Fibroblast of mammary gland (primary cell): ENCODE data around the gene SIRT3.
"Not testable (repeated sequence)": the region's sequence is repeated elsewhere in the genome, so short reads cannot be mapped to it uniquely, and the experiment has no call there.

Experiments used
- DNase-seq: peaks from one replicate; pipeline ENCODE4 v3.0.0-alpha.2; 2010; ENCODE audit warnings: low read depth
- H3K4me3 ChIP-seq: 2 replicates; pipeline ENCODE4 v1.5.1; 2011; ENCODE audit warnings: low read depth, mild to moderate bottlenecking, low read length, moderate library complexity; ENCODE audit not compliant: control insufficient read depth
- CTCF ChIP-seq: conservative IDR thresholded peaks from 2 replicates; pipeline ENCODE4 v1.5.1; 2011; ENCODE audit warnings: low read depth, low read length, inconsistent platforms; ENCODE audit not compliant: control insufficient read depth, insufficient read depth

The SIRT3 gene

GRCh38 chr11:198236-198806 lies 37.8 kb downstream of the SIRT3 start:
- DNase-seq, result no peak
- H3K4me3 ChIP-seq, result no peak overlapping the region
- TF ChIP-seq CTCF, result no peak

GRCh38 chr11:197741-198235 lies 38.4 kb downstream of the SIRT3 start:
- DNase-seq, result no peak
- no peak for TF ChIP-seq CTCF
- no peak overlapping the region for H3K4me3 ChIP-seq

GRCh38 chr11:196786-197731 lies 39.1 kb downstream of the SIRT3 start:
- no peak for TF ChIP-seq CTCF
- no peak overlapping the region for H3K4me3 ChIP-seq
- DNase-seq, result no peak

- DNase-seq, H3K4me3 ChIP-seq: not testable (repeated sequence)
Measured at GRCh38 chr11:193481-193880, 42.7 kb downstream of the SIRT3 start.

GRCh38 chr11:192674-193128 lies 43.4 kb downstream of the SIRT3 start, which contains the start of gene SCGB1C1:
SCGB1C1 (plus strand) TSS chr11:193078; CDS start chr11:193100, 22 bp downstream.
- not testable (repeated sequence) for H3K4me3 ChIP-seq, DNase-seq

- H3K4me3 ChIP-seq, DNase-seq: not testable (repeated sequence)
- TF ChIP-seq CTCF, result peak; percentile 27
Measured at GRCh38 chr11:191490-192478, 44.4 kb downstream of the SIRT3 start.

- DNase-seq, H3K4me3 ChIP-seq: not testable (repeated sequence)
Measured at GRCh38 chr11:190546-190945, 45.6 kb downstream of the SIRT3 start.

- DNase-seq, H3K4me3 ChIP-seq: not testable (repeated sequence)
Measured at GRCh38 chr11:189843-190311, 46.3 kb downstream of the SIRT3 start.

GRCh38 chr11:189200-189783 lies 46.9 kb downstream of the SIRT3 start:
- not testable (repeated sequence) for H3K4me3 ChIP-seq
- peak; percentile 20 for DNase-seq

- H3K4me3 ChIP-seq, DNase-seq: not testable (repeated sequence)
Measured at GRCh38 chr11:180242-180641, 55.9 kb downstream of the SIRT3 start.
